HL-60 (cell line): ENCODE measurements around the gene KRABD2.

ENCODE experiments used
- SPI1 ChIP-seq: IDR thresholded peaks from 2 replicates; pipeline ENCODE4 v1.6.1; 2012; ENCODE audit warnings: low read depth, mild to moderate bottlenecking, borderline replicate concordance
- TF ChIP-seq, protein P1 (sequence below): IDR thresholded peaks from one replicate; pipeline ENCODE4 v1.5.1; 2011; ENCODE audit warnings: low read length, control low read depth, inconsistent platforms; ENCODE audit not compliant: insufficient read depth

DNA sequence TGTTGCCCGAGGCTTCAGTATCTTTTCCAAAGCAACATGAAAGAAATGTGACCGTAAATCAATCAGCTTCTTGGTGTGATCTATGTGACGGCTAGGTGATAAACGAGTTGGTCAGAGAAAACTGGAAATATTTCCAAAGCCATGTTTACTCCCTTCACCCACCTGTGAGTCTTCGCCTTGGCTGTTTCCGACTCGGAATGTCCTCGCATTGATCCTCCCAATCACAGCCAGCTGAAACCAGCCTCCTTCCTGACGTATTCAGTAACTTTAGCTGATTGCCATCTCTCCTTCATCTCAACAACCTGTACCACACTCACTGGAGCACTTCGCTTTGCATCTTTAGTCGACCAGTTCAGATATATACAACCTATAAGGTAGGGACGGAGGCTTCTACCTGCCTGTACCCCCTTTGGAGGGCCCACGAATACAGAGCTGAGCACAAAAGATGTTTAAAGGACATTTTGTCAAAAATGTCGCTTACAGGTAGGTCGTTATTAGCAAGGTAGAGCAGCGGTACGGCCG lies 705 bp downstream of the KRABD2 start:
- TF ChIP-seq, protein P1, sequence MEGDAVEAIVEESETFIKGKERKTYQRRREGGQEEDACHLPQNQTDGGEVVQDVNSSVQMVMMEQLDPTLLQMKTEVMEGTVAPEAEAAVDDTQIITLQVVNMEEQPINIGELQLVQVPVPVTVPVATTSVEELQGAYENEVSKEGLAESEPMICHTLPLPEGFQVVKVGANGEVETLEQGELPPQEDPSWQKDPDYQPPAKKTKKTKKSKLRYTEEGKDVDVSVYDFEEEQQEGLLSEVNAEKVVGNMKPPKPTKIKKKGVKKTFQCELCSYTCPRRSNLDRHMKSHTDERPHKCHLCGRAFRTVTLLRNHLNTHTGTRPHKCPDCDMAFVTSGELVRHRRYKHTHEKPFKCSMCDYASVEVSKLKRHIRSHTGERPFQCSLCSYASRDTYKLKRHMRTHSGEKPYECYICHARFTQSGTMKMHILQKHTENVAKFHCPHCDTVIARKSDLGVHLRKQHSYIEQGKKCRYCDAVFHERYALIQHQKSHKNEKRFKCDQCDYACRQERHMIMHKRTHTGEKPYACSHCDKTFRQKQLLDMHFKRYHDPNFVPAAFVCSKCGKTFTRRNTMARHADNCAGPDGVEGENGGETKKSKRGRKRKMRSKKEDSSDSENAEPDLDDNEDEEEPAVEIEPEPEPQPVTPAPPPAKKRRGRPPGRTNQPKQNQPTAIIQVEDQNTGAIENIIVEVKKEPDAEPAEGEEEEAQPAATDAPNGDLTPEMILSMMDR, result no peak
- TF ChIP-seq SPI1, result no peak
